Measurements from ENCODE around the gene ANKMY1. TPM values are rescaled to one million over a fixed set of nuclear protein-coding genes. Genes with fewer than 3 reads are reported as not detected.

The ANKMY1 gene
- total RNA-seq, 4 donors from 2014 or later = 13.3 to 40.8 (median 22.0) TPM

GRCh38 chr2:240465268-240465764 is 92.5 kb downstream of the ANKMY1 start:
- H3K27me3 ChIP-seq = no peaks in the 10 kb centered on the region
- intact Hi-C loops (cut with DNase I; ENCODE audit: low total_unique reads) = no loop called here

GRCh38 chr2:240464514-240465241 is 93.1 kb downstream of the ANKMY1 start:
- no peak overlapping the region for H3K27ac ChIP-seq
- peak; percentile 12 to 13 for DNase-seq
- H3K36me3 ChIP-seq = no peaks in the 10 kb centered on the region
- H3K4me3 ChIP-seq = no peak overlapping the region
- no peaks in the 10 kb centered on the region for H3K4me1 ChIP-seq
- intact Hi-C loops (cut with DNase I; ENCODE audit: low total_unique reads) = no loop called here
- TF ChIP-seq POLR2A (IDR thresholded peaks at IDR 0.05) = no peak
- TF ChIP-seq CTCF (IDR thresholded peaks at IDR 0.05) = no peak
- no peaks in the 10 kb centered on the region for H3K9me3 ChIP-seq
- no peaks in the 10 kb centered on the region for H3K27me3 ChIP-seq

More at GRCh38 chr2:240465268-240465764, 92.5 kb downstream of the ANKMY1 start:
- peak in 1 of 2 donors; percentile 12 for DNase-seq
- TF ChIP-seq CTCF (IDR thresholded peaks at IDR 0.05) = no peak
- no peak for TF ChIP-seq POLR2A (IDR thresholded peaks at IDR 0.05)
- Histone ChIP-seq H3K27ac (no peak overlapping the region), H3K9me3 (no peaks in the 10 kb centered on the region), H3K36me3 (no peaks in the 10 kb centered on the region), H3K4me3 (no peak overlapping the region), H3K4me1 (no peaks in the 10 kb centered on the region)

- H3K36me3 ChIP-seq = no peaks in the 10 kb centered on the region
- no peak overlapping the region for H3K27ac ChIP-seq
- intact Hi-C loops (cut with DNase I; ENCODE audit: low total_unique reads) = no loop called here
- H3K9me3 ChIP-seq = no peaks in the 10 kb centered on the region
- TF ChIP-seq POLR2A (IDR thresholded peaks at IDR 0.05) (no peak), CTCF (IDR thresholded peaks at IDR 0.05) (no peak)
- no peaks in the 10 kb centered on the region for H3K4me1 ChIP-seq
- no peaks in the 10 kb centered on the region for H3K27me3 ChIP-seq
- no peak overlapping the region for H3K4me3 ChIP-seq
- peak in 1 of 2 donors; percentile 11 for DNase-seq
Observed at GRCh38 chr2:240463866-240464481, 93.8 kb downstream of the ANKMY1 start.

GRCh38 chr2:240463274-240463865 is 94.4 kb downstream of the ANKMY1 start:
- intact Hi-C loops (cut with DNase I; ENCODE audit: low total_unique reads) = no loop called here
- TF ChIP-seq POLR2A (IDR thresholded peaks at IDR 0.05) (no peak), CTCF (IDR thresholded peaks at IDR 0.05) (no peak)
- no peaks in the 10 kb centered on the region for H3K36me3 ChIP-seq
- no peak overlapping the region for H3K27ac ChIP-seq
- H3K4me3 ChIP-seq = no peak overlapping the region
- H3K27me3 ChIP-seq = no peaks in the 10 kb centered on the region
- DNase-seq = peak; percentile 12 to 14
- H3K9me3 ChIP-seq = no peaks in the 10 kb centered on the region
- H3K4me1 ChIP-seq = no peaks in the 10 kb centered on the region
